ENCODE data around the gene DCAF11.
"Not testable (repeated sequence)": the region's sequence is repeated elsewhere in the genome, so short reads cannot be mapped to it uniquely, and the experiment has no call there.

DCAF11 gene

DNA sequence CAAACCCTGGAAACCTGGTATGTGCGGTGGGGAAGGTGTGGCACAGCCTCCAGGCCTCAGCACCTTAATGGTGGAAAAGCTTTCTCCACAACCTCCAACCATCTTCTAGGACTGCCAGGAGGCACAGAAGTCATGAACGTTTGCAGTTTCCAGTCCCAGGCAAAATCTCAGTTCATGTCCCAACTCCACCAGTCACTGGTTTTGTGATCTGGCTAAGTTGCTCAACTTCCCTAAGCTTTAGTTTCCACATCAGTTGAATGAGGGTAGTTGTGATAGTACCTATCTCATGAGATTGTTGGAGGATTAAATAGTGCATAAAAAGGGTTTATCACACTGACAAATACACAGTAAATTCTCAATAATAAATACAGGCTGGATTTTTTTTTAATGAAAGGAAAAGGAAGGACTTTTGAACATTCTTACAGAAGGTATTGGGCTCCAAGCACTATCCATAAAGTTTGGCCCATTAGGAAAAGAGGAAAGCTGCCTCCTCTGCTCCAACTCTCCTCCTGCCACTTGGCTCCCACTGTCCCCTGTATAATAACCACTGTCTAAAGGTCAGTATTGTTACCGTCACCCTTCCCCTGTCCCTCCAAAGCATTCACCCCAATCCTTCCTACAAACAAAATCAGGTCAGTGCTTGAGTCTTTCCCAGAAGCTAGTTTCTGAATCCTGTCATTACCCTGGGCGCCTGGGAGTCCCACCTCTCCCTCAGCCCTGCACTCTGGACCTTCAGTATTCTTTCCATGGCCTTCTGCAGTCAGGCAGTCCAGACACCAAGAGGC lies 14.2 kb upstream of the DCAF11 start:
- H3K27ac ChIP-seq: no peak overlapping the region
- TF ChIP-seq, protein P1, sequence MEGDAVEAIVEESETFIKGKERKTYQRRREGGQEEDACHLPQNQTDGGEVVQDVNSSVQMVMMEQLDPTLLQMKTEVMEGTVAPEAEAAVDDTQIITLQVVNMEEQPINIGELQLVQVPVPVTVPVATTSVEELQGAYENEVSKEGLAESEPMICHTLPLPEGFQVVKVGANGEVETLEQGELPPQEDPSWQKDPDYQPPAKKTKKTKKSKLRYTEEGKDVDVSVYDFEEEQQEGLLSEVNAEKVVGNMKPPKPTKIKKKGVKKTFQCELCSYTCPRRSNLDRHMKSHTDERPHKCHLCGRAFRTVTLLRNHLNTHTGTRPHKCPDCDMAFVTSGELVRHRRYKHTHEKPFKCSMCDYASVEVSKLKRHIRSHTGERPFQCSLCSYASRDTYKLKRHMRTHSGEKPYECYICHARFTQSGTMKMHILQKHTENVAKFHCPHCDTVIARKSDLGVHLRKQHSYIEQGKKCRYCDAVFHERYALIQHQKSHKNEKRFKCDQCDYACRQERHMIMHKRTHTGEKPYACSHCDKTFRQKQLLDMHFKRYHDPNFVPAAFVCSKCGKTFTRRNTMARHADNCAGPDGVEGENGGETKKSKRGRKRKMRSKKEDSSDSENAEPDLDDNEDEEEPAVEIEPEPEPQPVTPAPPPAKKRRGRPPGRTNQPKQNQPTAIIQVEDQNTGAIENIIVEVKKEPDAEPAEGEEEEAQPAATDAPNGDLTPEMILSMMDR (conservative IDR thresholded peaks at IDR 0.05): no peak
- no peak for TF ChIP-seq ZFX (IDR thresholded peaks at IDR 0.05)

DNA sequence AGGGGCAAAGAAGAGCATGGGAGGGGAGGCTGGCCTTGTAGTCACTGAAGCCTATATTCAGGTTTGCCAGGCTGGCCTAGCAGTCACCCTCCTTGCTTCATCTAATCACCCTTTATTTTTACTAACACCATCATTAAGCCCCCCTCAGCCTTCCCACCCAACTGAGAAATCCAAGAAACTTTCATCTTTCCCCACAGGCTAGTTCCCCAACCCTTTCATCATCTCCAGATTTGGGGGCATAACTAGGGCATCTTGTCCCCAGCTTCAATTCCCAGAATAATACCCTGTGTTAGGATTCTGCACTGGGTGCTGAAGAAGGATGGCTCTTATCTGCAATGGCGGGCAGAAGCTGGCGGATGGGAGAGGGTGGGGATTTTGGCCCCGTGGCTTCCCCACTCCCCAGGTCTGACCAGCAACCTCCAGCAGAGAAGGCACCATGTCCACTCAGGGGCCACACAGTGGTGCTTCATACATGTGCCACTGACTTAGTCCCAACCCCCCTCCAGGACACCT lies 13.5 kb upstream of the DCAF11 start:
- TF ChIP-seq ZFX (IDR thresholded peaks at IDR 0.05): no peak
- TF ChIP-seq, protein P1 (conservative IDR thresholded peaks at IDR 0.05): no peak
- no peak overlapping the region for H3K27ac ChIP-seq

DNA sequence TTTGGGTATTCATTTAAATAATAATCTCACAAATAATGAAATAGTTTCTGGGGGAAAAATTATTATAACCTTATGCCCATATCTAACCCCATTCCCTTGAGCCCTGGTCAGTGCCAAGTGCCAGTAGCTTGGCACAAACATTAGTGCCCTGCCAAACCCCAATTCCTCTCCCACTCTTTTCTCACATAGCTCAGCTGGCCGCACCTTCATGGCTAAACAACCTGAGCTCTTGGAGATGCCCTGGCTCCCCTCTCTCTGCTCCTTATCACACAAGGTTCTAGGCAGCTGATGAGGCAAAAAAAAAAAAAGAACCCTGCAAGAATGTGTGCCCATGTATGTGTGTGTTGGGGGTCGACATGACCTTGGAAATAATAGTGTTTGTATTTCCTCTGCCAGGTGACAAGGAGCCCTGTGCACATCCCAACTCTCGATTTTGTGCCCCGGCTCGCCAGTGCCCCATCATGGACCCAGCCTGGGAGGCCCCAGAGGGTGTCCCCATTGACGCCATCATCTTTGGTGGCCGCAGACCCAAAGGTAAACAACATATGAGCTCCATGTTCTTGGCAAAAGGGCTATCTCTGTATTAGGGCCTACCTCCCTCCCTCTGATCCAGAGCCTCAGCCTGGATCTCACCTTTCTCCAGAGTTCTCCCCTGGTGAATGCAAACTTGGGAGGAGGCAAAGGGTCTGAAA lies 12.1 kb upstream of the DCAF11 start:
- H3K27ac ChIP-seq: no peak overlapping the region
- TF ChIP-seq ZFX (IDR thresholded peaks at IDR 0.05): no peak
- TF ChIP-seq, protein P1 (conservative IDR thresholded peaks at IDR 0.05): no peak

DNA sequence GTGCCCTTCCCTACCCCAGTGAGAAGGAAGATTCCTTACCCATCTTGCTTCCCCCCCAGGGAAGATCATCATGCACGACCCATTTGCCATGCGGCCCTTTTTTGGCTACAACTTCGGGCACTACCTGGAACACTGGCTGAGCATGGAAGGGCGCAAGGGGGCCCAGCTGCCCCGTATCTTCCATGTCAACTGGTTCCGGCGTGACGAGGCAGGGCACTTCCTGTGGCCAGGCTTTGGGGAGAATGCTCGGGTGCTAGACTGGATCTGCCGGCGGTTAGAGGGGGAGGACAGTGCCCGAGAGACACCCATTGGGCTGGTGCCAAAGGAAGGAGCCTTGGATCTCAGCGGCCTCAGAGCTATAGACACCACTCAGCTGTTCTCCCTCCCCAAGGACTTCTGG lies 11.1 kb upstream of the DCAF11 start:
- no peak overlapping the region for H3K27ac ChIP-seq
- TF ChIP-seq, protein P1 (conservative IDR thresholded peaks at IDR 0.05): no peak
- no peak for TF ChIP-seq ZFX (IDR thresholded peaks at IDR 0.05)

DNA sequence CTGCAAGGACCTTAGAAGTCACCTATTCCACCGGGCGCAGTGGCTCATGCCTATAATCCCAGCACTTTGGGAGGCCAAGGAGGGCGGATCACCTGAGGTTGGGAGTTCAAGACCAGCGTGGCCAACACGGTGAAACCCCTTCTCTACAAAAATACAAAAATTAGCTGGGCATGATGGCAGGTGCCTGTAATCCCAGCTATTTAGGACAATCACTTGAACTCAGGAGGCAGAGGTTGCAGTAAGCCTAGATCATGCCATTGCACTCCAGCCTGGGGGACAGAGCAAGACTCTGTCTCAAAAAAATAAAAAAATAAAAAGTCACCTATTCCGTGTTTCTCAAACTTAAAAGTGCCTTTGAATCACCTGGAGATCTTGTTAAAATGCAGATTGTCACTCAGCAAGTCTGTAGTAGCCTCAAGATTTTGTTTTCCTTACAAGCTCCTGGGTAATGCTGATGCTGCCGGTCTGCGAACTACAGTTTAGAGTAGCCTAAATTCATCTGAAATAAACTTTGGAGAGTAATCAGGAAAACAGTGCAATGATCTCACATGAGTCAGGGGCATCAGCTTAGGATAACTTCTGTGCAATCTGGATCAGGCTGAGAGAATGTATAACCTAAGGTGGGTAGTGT lies 8.9 kb upstream of the DCAF11 start:
- H3K27ac ChIP-seq: not testable (repeated sequence)

DNA sequence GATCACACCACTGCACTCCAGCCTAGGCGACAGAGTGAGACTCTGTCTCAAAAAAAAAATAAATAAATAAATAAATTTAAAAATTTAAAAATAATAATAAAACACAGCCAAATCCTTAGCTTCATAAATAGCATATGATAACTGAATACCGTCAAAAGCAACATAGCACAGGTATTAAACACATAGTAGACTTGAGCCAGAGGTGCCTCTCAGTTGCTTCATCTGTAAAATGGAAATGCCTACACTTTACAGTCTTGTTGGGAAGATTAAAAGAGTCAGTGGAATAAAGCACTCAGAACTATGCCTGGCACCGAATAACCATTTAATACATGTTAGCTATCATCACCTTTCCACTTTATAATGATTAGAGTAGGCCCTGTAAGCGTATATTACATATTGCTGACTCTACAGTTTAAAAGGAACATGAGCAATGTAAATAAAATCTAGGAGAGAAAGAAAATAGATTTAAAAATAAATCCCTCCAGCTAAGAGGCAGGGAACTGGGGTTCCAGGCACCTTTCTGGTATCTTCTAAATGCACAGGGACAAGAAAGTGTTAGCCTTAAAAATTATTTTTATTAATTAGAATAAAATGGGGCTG lies 7.8 kb upstream of the DCAF11 start:
- TF ChIP-seq, protein P1 (conservative IDR thresholded peaks at IDR 0.05): no peak
- no peak for TF ChIP-seq ZFX (IDR thresholded peaks at IDR 0.05)
- H3K27ac ChIP-seq: no peak overlapping the region

DNA sequence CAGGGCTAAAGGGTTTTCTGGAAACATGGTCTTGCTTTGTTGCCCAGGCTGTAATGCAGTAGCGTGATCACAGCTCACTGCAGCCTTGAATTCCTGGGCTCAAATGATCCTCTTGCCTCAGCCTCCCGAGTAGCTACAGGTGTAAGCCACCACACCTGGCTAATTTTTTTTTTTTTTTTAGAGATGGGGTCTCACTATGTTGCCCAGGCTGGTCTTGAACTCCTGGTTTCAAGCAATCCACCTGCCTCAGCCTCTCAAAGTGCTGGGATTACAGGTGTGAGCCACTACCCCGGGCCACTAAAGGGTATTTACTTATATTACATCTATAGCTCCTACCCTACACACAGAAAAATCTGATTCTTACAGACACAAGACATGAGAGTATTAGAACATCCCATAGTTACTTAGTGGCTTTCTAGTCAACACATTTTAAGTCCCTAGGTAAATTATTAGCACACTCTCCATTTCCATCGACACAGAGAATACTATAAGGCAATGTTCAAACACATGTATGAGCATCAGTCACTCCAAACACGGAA lies 6.2 kb upstream of the DCAF11 start:
- H3K27ac ChIP-seq: no peak overlapping the region
- TF ChIP-seq ZFX (IDR thresholded peaks at IDR 0.05): no peak
- TF ChIP-seq, protein P1 (conservative IDR thresholded peaks at IDR 0.05): no peak
